ENCODE measurements around the gene DPPA5. TPM values are rescaled to one million over a fixed set of nuclear protein-coding genes. Genes with fewer than 3 reads are reported as not detected.
"Not testable (repeated sequence)": the region's sequence is repeated elsewhere in the genome, so short reads cannot be mapped to it uniquely, and the experiment has no call there.

Gene DPPA5
- polyA plus RNA-seq = not detected

DNA sequence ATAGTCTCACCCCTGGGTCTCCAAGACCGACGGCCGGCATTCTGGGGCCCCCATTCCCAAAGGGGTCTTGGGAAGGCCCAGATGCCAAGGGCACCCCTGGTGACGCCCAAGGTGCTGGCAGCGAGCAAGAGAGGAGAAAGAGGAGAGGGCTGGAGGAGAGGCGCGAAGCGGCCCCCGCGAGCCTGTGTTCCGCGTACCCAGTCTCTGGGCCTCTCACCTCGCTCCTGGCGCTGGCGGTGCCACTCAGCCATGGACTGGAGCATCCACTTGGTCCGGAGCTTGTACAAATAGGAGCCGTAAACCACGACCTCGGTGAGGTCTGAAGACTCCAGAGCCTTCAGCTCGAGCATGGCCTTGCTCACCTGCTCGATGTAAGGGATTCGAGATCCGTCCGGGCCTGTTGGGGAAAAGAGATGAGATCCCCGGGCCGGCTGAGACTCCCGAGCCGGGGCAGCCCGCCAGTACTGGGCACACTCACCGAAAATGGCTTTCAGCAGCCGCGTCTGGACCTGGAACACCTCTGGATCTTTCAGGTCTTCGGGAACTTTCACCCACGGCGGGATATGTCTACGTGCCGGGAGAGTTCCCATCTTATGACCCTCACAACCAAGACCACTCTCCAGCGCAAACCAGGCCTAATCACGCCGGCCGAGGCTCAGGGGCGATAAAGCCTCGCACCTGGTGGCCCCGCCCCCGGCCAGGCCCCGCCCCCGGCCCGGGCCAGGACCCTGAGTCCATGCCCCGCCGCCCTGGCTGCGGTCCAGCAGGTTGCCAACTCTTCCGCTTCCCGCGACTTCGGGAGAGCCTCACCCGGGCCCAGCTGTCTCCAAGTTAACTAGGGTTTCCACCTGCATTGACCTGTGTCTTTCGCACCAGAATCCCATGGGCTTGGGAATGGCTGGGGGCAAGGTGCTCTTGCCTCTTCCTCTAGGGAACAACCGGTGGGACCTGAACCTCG lies at the start of gene DPPA5:
Gene DPPA5, minus strand, starts transcription at position 641 of the 958 bp plus-strand sequence. Its CDS starts 51 bp downstream, at position 590.
- Mint-ChIP-seq H3K9me3 (no peaks in the 10 kb centered on the region), H3K27me3 (ENCODE audit: low read depth in 3 of 3) (peaks cover 8 to 10% (median 9%) of the 10 kb centered on the region in 3 donors), H3K4me3 (no peak within 1 kb of the TSS), H3K36me3 (no peaks in the 10 kb centered on the region), H3K27ac (peak within 1 kb of the TSS in 1 of 6 donors; percentile 40), H3K4me1 (peaks cover 2 to 7% of the 10 kb centered on the region in 2 donors)
- DNase-seq = no peak

GRCh38 chr6:73400656-73401055 lies 46.6 kb upstream of the DPPA5 start:
- no peaks in the 10 kb centered on the region for H3K9me3 Mint-ChIP-seq
- no peaks in the 10 kb centered on the region for H3K36me3 Mint-ChIP-seq
- H3K27ac Mint-ChIP-seq = no peak overlapping the region
- no peak for DNase-seq
- no peak overlapping the region for H3K4me3 Mint-ChIP-seq
- peaks cover 0 to 1% (median 0%) of the 10 kb centered on the region in 3 donors for H3K27me3 Mint-ChIP-seq (ENCODE audit: low read depth in 3 of 3)
- no peaks in the 10 kb centered on the region for H3K4me1 Mint-ChIP-seq

GRCh38 chr6:73395875-73396274 lies 41.8 kb upstream of the DPPA5 start:
- peaks cover 0 to 6% (median 0%) of the 10 kb centered on the region in 3 donors for H3K27me3 Mint-ChIP-seq (ENCODE audit: low read depth in 3 of 3)
- peaks cover 6% of the 10 kb centered on the region in 2 donors for H3K4me1 Mint-ChIP-seq
- DNase-seq = no peak
- no peak overlapping the region for H3K4me3 Mint-ChIP-seq
- H3K36me3 Mint-ChIP-seq = no peaks in the 10 kb centered on the region
- no peaks in the 10 kb centered on the region for H3K9me3 Mint-ChIP-seq
- no peak overlapping the region for H3K27ac Mint-ChIP-seq

DNA sequence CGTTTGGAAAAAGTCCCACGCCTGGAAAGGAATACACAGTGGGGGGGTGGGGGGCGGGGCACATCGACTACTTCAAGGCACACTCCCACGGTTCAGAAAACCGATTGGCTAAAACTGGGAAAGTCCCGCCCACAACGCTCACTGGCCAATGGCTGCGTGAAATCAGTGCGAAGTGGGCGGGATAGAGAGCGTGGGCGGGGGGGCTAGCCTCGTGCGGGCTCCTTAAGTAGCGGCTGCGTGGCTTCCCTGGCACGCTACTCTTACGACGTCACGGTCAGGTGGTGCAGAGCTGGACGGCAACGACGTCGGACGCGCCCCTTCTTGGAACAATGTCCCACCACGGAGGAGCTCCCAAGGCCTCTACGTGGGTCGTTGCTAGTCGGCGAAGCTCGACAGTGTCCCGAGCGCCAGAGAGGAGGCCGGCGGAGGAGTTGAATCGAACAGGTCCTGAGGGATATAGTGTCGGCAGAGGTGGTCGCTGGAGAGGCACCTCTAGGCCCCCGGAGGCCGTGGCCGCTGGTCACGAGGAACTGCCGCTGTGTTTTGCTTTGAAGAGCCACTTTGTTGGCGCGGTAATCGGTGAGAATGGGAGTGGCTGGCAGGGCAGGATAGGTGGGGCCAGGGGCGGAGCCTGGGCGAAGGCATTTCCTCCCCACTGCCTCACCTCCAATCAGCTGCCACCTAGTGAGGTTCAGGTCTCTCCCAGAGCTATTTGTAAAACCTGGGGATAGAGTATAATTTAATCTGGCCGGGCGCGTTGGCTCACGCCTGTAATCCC lies 40.7 kb upstream of the DPPA5 start, which contains the start of gene DDX43:
Gene DDX43, plus strand, starts transcription at position 252 of the 778 bp plus-strand sequence. Its CDS starts 78 bp downstream, at position 330.
- Mint-ChIP-seq H3K9me3 (no peaks in the 10 kb centered on the region), H3K27ac (peak within 1 kb of the TSS; percentile 48 to 94 (median 82)), H3K27me3 (ENCODE audit: low read depth in 3 of 3) (peaks cover 0 to 6% (median 3%) of the 10 kb centered on the region in 3 donors), H3K36me3 (no peaks in the 10 kb centered on the region), H3K4me3 (peak within 1 kb of the TSS; percentile 60 to 89 (median 77)), H3K4me1 (peaks cover 9 to 11% of the 10 kb centered on the region in 2 donors)
- peak; percentile 43 to 61 (median 47) for DNase-seq

DNA sequence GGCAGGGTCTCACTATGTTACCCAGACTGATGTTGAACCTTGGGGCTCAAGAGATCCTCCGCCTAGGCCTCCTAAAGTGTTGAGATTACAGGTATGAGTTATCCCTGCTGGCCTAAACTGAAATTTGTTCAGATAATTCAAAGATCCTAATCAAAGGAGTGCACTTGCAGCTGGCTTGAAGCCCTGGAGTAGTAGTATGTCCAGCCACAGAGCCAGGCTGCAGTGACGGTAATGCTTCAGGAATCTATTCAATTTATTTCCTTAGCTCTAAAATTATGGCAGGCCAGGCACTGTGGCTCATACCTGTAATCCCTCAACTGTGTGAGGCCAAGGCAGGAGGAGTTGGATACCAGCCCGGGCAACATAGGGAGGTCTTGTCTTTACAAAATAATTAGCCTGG lies 39.2 kb upstream of the DPPA5 start:
- H3K4me1 Mint-ChIP-seq = peaks cover 23 to 26% of the 10 kb centered on the region in 2 donors
- no peak overlapping the region for H3K27ac Mint-ChIP-seq
- H3K36me3 Mint-ChIP-seq = no peaks in the 10 kb centered on the region
- H3K9me3 Mint-ChIP-seq = no peaks in the 10 kb centered on the region
- H3K4me3 Mint-ChIP-seq = peak overlapping the region in 1 of 5 donors; percentile 9
- DNase-seq = no peak
- peaks cover 0 to 9% (median 3%) of the 10 kb centered on the region in 3 donors for H3K27me3 Mint-ChIP-seq (ENCODE audit: low read depth in 3 of 3)

DNA sequence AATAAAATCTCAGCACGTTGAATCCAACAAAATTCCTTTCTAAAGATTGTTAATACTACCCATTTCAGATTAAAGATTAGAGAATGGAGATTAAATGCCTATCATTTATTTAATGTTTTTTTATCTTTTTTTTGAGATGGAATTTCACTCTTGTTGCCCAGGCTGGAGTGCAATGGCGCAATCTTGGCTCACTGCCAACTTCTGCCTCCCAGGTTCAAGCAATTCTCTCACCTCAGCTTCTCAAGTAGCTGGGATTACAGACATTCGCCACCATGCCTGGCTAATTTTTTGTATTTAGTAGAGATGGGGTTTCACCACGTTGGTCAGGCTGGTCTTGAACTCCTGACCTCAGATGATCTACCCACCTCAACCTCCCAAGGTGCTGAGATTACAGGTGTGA lies 38.1 kb upstream of the DPPA5 start:
- not testable (repeated sequence) for H3K4me3 Mint-ChIP-seq, H3K27ac Mint-ChIP-seq, H3K36me3 Mint-ChIP-seq

DNA sequence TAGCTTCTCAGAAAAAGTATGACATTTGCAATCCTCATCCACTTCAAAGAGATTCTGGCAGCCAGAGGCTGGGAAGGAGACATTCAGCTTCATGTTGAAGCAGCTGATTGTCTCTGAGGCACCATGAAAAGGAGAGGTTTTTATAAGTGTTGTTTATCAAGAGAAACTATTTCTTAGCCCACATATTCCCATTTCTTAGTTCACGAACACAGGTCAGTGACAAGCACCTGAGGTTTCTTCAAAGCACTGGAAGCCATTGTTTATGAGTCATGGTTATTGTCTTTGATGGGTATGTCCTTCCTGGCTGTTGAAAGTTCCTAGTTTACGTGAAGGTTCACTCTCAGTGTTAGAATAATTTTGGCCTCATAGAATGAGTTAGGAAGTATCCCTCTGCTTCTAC lies 37.6 kb upstream of the DPPA5 start:
- peaks cover 0 to 9% (median 3%) of the 10 kb centered on the region in 3 donors for H3K27me3 Mint-ChIP-seq (ENCODE audit: low read depth in 3 of 3)
- no peaks in the 10 kb centered on the region for H3K36me3 Mint-ChIP-seq
- peaks cover 25 to 30% of the 10 kb centered on the region in 2 donors for H3K4me1 Mint-ChIP-seq
- no peak for DNase-seq
- H3K4me3 Mint-ChIP-seq = no peak overlapping the region
- no peaks in the 10 kb centered on the region for H3K9me3 Mint-ChIP-seq
- H3K27ac Mint-ChIP-seq = peak overlapping the region in 2 of 6 donors; percentile 42 to 79

More for the DNA sequence above, 38.1 kb upstream of the DPPA5 start:
- H3K4me1 Mint-ChIP-seq = peaks cover 25 to 30% of the 10 kb centered on the region in 2 donors
- DNase-seq; H3K27me3 Mint-ChIP-seq (ENCODE audit: low read depth in 3 of 3); H3K9me3 Mint-ChIP-seq: not testable (repeated sequence)

DNA sequence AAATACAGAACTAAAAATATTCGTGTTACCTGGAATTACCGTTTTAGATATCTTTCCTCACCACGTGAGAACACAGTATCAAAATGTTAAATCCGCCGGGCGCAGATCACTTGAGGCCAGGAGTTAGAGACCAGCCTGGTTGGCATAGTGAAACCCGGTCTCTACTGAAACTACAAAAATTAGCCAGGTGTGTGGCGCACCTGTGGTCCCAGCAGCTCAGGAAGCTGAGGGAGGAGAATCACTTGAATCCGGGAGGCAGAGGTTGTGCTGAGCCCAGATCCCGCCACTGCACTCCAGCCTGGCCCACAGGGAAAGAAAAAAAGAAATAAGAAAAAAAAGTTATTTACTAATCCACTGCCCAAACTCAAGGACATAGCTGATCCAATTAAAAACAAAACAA lies 35.8 kb upstream of the DPPA5 start:
- Mint-ChIP-seq H3K4me3 (peak overlapping the region in 1 of 5 donors; percentile 47), H3K4me1 (peaks cover 25 to 30% of the 10 kb centered on the region in 2 donors), H3K9me3 (no peaks in the 10 kb centered on the region), H3K36me3 (no peaks in the 10 kb centered on the region), H3K27ac (peak overlapping the region in 2 of 6 donors; percentile 26 to 88), H3K27me3 (ENCODE audit: low read depth in 3 of 3) (peaks cover 2 to 6% (median 3%) of the 10 kb centered on the region in 3 donors)
- DNase-seq = no peak

- Mint-ChIP-seq H3K4me3 (peak overlapping the region; percentile 84 to 90 (median 87)), H3K36me3 (no peaks in the 10 kb centered on the region), H3K9me3 (no peaks in the 10 kb centered on the region), H3K27ac (peak overlapping the region; percentile 82 to 94 (median 90)), H3K27me3 (ENCODE audit: low read depth in 3 of 3) (peaks cover 2 to 3% (median 3%) of the 10 kb centered on the region in 3 donors), H3K4me1 (peaks cover 25 to 30% of the 10 kb centered on the region in 2 donors)
- DNase-seq = peak; percentile 59 to 64 (median 63)
These were observed 34.9 kb upstream of the DPPA5 start for GRCh38 chr6:73388800-73389512.

- peaks cover 25 to 30% of the 10 kb centered on the region in 2 donors for H3K4me1 Mint-ChIP-seq
- peak overlapping the region; percentile 84 to 90 (median 87) for H3K4me3 Mint-ChIP-seq
- DNase-seq = no peak
- H3K9me3 Mint-ChIP-seq = no peaks in the 10 kb centered on the region
- H3K27me3 Mint-ChIP-seq (ENCODE audit: low read depth in 3 of 3) = peaks cover 2 to 4% (median 3%) of the 10 kb centered on the region in 3 donors
- no peaks in the 10 kb centered on the region for H3K36me3 Mint-ChIP-seq
- peak overlapping the region; percentile 82 to 94 (median 90) for H3K27ac Mint-ChIP-seq
These were observed 34.3 kb upstream of the DPPA5 start for GRCh38 chr6:73388433-73388799.

- peaks cover 2% of the 10 kb centered on the region in 3 donors for H3K27me3 Mint-ChIP-seq (ENCODE audit: low read depth in 3 of 3)
- H3K4me1 Mint-ChIP-seq = no peaks in the 10 kb centered on the region
- H3K9me3 Mint-ChIP-seq = no peaks in the 10 kb centered on the region
- H3K4me3 Mint-ChIP-seq = no peak overlapping the region
- no peak overlapping the region for H3K27ac Mint-ChIP-seq
- no peaks in the 10 kb centered on the region for H3K36me3 Mint-ChIP-seq
- DNase-seq = no peak
These were observed 28.5 kb upstream of the DPPA5 start for GRCh38 chr6:73382462-73383113.

DNA sequence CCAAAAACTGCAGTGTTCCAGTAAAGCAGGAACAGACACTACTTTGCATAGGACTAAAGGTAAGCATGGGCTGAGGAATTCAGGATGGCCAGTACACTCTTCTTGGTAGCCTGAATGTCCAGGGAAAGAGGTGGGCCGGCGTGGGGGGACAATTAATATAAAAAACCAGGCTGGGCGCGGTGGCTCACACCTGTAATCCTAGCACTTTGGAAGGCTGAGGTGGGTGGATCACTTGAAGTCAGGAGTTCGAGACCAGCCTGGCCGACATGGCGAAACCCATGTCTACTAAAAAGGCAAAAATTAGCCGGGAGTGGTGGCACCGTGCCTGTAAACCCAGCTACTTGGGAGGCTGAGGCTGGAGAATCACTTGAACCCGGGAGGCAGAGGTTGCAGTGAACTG lies 27.5 kb upstream of the DPPA5 start:
- not testable (repeated sequence) for H3K27me3 Mint-ChIP-seq (ENCODE audit: low read depth in 3 of 3); H3K4me3 Mint-ChIP-seq; DNase-seq; H3K36me3 Mint-ChIP-seq; H3K9me3 Mint-ChIP-seq; H3K4me1 Mint-ChIP-seq
- H3K27ac Mint-ChIP-seq = peak overlapping the region in 2 of 6 donors; percentile 36 to 40

GRCh38 chr6:73377225-73377624 lies 23.1 kb upstream of the DPPA5 start:
- no peak for DNase-seq
- Mint-ChIP-seq H3K36me3 (no peaks in the 10 kb centered on the region), H3K4me3 (no peak overlapping the region), H3K9me3 (peaks cover 0 to 3% (median 0%) of the 10 kb centered on the region in 6 donors), H3K4me1 (no peaks in the 10 kb centered on the region), H3K27ac (no peak overlapping the region), H3K27me3 (ENCODE audit: low read depth in 3 of 3) (peaks cover 0 to 2% (median 2%) of the 10 kb centered on the region in 3 donors)
